LNCAP (cell line): ENCODE data around the gene KIRREL3.

ENCODE experiments used
- TF ChIP-seq, protein P1 (sequence below): fragments of 450-650 bp; IDR thresholded peaks from 2 replicates; pipeline ENCODE4 v1.5.1; 2017; ENCODE audit warnings: mild to moderate bottlenecking

Gene KIRREL3

DNA sequence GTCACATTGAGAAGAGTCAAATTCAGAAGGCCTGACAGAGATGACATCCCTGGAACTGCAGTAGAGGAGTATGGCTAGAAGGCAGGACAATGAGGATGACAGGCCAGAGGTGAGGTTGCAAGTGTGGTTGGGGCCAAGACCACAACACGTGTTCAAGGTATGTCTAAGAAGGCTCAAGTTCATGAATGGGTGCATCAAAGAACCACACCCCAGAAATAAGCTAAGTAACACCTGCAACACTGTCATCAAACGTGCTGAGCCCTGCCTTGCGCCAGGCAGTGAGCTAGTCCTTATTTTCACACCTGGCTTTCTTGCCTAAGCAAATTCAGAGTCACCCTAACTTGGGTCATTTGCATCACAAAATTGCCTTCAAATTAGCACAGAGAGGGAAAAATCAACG lies 313.6 kb downstream of the KIRREL3 start:
- TF ChIP-seq, protein P1, sequence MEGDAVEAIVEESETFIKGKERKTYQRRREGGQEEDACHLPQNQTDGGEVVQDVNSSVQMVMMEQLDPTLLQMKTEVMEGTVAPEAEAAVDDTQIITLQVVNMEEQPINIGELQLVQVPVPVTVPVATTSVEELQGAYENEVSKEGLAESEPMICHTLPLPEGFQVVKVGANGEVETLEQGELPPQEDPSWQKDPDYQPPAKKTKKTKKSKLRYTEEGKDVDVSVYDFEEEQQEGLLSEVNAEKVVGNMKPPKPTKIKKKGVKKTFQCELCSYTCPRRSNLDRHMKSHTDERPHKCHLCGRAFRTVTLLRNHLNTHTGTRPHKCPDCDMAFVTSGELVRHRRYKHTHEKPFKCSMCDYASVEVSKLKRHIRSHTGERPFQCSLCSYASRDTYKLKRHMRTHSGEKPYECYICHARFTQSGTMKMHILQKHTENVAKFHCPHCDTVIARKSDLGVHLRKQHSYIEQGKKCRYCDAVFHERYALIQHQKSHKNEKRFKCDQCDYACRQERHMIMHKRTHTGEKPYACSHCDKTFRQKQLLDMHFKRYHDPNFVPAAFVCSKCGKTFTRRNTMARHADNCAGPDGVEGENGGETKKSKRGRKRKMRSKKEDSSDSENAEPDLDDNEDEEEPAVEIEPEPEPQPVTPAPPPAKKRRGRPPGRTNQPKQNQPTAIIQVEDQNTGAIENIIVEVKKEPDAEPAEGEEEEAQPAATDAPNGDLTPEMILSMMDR, result no peak

DNA sequence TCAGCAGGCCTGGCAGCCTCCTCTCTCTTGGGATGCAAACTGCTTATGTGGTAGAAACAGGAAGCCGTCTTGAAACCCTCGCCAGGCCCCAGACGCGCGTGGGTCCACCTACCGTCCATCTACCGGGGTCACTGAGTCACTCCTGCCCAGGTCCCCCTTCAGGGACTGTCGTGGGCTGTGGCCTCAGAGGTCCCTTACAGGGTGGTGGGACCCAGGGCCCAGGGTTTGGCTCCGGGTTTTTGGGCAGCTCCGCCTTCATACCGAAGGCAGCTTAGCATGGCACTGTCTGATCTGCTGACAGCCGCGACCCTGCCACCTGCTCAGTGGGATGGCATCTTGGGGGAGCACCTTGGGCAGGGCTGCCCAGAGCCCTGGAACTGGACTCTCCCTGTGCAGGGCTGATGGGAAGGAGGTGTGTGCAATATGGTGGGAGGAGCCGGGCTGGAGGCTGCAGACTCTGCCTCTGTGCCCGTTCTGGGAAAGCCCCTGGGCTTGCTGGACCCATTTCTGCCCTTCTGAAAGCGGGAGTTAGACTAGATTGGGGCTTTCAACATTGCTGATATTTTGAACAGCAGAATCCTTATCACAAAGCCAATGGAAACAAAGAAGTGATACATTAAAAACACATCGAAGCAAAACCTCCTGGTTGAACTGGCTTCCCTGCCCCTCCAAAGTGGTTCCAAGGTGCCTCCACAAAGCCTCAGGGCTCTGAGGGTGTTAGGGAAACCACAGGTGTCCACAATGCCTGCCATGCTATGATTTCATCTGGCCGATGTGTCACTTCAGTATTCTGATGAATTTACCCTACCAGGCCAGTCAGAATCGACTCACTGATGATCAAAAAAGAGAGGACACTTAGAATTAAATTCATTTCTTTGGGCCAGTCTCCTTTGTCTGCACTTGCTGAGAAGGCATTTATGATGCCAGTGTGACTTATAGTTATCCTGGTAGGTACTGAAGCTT lies 316.5 kb downstream of the KIRREL3 start:
- TF ChIP-seq, protein P1, result no peak

DNA sequence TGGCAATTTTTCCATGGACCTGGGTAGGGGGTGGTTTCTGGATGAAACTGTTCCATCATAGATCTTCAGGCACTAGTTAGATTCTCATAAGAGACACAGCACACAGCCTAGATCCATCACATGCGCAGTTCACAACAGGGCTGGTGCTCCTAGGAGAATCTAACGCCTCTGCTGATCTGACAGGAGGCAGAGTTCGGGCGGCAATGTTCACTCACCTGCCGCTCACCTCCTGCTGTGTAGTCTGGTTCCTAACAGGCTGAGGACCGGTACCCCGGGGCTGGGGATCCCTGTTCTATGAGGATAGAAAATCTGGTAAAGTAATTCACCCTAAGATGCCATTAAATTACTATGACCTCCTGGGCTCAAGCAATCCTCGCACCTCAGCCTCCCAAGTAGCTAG lies 318.0 kb downstream of the KIRREL3 start:
- TF ChIP-seq, protein P1, result no peak

DNA sequence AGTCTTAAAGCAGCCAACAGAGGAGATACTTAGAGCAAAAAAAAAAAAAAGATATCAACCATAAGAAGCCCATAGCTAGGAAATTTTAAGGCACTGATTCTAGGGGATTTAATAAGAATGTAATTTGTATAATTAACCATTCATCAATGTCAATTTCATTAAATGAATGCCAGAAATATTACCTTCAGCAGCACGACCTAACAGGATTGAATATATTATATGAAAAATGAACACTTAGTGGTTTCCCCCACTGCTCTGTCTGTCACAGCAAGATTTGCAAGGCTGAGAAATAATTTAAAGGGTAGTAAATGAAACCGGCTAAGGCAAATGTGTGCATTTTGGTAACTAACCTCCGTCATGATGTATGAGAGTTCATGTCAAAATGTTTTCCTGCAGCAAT lies 319.9 kb downstream of the KIRREL3 start:
- TF ChIP-seq, protein P1, result no peak

DNA sequence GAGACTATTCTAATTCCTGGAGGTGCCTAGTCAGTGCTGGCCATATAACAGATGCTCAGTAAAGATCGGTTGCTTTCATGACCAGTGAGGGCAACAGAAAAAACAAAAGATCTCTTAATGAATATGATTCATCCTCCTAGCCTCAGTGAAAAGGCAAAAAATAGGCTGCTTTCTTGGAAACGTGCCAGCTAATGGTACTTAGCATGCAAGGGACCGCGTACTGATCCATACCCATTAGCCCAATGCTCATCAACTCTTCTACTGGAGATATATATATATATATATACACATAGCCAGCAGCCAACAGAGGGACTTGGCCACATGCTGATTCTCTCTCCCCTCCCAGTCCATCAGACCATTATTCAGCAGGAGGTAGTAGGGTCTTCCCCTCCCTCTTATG lies 320.4 kb downstream of the KIRREL3 start:
- TF ChIP-seq, protein P1, result no peak

DNA sequence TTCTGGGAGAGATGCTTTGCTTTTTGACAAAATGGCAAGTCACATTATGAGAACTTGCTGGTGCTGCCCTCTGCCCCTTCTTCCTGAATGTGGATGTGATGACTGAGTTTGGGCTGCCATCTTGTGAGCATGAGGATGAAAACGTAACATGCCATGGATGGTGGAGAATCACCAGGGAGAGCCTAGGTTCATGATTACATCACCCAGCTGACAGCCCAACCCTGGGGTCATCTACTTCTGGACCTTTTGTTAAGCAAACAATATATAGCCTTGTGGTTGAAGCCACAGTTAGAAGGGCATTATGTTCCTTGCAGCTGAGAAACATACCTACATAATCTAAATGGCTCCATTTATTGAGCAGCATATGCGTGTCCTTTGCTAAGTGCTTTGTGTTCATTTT lies 321.5 kb downstream of the KIRREL3 start:
- TF ChIP-seq, protein P1, result no peak

DNA sequence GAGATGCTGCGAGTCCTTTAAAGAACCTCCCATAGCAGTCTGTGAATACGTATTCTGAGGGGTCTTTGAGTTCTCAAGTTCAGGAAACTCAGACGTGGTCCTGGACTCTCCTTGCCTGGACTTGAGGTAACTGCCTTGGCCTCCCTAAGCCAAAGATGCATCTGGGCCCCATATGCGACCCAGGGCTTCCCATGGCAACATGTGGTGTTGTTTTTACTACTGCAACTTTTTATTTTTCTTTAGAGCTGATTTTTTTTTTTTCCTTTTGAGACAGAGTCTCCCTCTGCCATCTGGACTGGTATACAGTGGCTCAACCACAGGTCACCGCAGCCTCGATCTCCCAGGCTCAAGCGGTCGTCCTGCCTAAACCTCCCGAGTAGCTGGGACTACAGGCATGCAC lies 324.0 kb downstream of the KIRREL3 start:
- TF ChIP-seq, protein P1, result no peak
